Measurements from ENCODE around the gene SORCS2. TPM values are rescaled to one million over a fixed set of nuclear protein-coding genes. Genes with fewer than 3 reads are reported as not detected.
A peak's percentile ranks its signal among the peaks of the same experiment; 100 is the strongest.

Gene SORCS2
- total and polyA plus RNA-seq, 2 of the 8 experiments (the other 6 are each of a cell fraction or from before 2014, with no cell fraction given), result 0.36 to 1.8 TPM

GRCh38 chr4:7487998-7488671 is 295.8 kb downstream of the SORCS2 start (continued):
- peak in 1 of 2 experiments; percentile 46; a peak in 2 of 4 replicates for TF ChIP-seq RAD21 (IDR thresholded peaks at IDR 0.05 in 1 of 2, conservative IDR thresholded peaks at IDR 0.05 in 1 of 2; ENCODE audit: low read depth in 2 of 2, low read length in 2 of 2)
